HG03095 (cell line): ENCODE data around the gene TTC23L.

Source experiments
- ATAC-seq: cut with Tn5 transposase; IDR thresholded peaks from one replicate; pipeline ENCODE4 v1.9.1; 2021; ENCODE audit warnings: moderate library complexity; ENCODE audit not compliant: unreplicated experiment

TTC23L gene

GRCh38 chr5:34832568-34832967 lies 6.4 kb upstream of the TTC23L start:
- no peak for ATAC-seq

- no peak for ATAC-seq
Measured at GRCh38 chr5:34833090-34833489, 5.9 kb upstream of the TTC23L start.

- ATAC-seq = no peak
Measured at GRCh38 chr5:34833976-34834793, 4.8 kb upstream of the TTC23L start.

- no peak for ATAC-seq
Measured at GRCh38 chr5:34834794-34835089, 4.2 kb upstream of the TTC23L start.

- no peak for ATAC-seq
Measured at GRCh38 chr5:34835664-34836063, 3.3 kb upstream of the TTC23L start.

- no peak for ATAC-seq
Measured at GRCh38 chr5:34841816-34842215, 2.9 kb downstream of the TTC23L start.

GRCh38 chr5:34842554-34842953 lies 3.6 kb downstream of the TTC23L start:
- no peak for ATAC-seq

- no peak for ATAC-seq
Measured at GRCh38 chr5:34843497-34843896, 4.5 kb downstream of the TTC23L start.

- no peak for ATAC-seq
Measured at GRCh38 chr5:34844106-34844505, 5.1 kb downstream of the TTC23L start.

- no peak for ATAC-seq
Measured at GRCh38 chr5:34844999-34845398, 6.0 kb downstream of the TTC23L start.

- no peak for ATAC-seq
Measured at GRCh38 chr5:34847056-34847455, 8.1 kb downstream of the TTC23L start.

GRCh38 chr5:34847552-34847951 lies 8.6 kb downstream of the TTC23L start:
- no peak for ATAC-seq

- ATAC-seq = no peak
Measured at GRCh38 chr5:34848230-34848629, 9.3 kb downstream of the TTC23L start.

GRCh38 chr5:34849253-34849652 lies 10.3 kb downstream of the TTC23L start:
- no peak for ATAC-seq

- ATAC-seq = peak; percentile 99
Measured at GRCh38 chr5:34854459-34855174, 15.7 kb downstream of the TTC23L start.

- ATAC-seq = no peak
Measured at GRCh38 chr5:34857161-34857560, 18.2 kb downstream of the TTC23L start.

GRCh38 chr5:34857894-34858293 lies 18.9 kb downstream of the TTC23L start:
- ATAC-seq = no peak

GRCh38 chr5:34858790-34859189 lies 19.8 kb downstream of the TTC23L start:
- no peak for ATAC-seq

GRCh38 chr5:34859253-34859652 lies 20.3 kb downstream of the TTC23L start:
- ATAC-seq = no peak

GRCh38 chr5:34863946-34864345 lies 25.0 kb downstream of the TTC23L start:
- no peak for ATAC-seq

GRCh38 chr5:34865091-34865490 lies 26.1 kb downstream of the TTC23L start:
- no peak for ATAC-seq

- ATAC-seq = no peak
Measured at GRCh38 chr5:34866989-34867471, 28.1 kb downstream of the TTC23L start.
